ENCODE data around the gene ITIH3.

The ITIH3 gene

GRCh38 chr3:52793702-52794611 lies 639 bp upstream of the ITIH3 start:
- ChIA-PET CTCF (interaction anchor here (2.5 kb wide), 1 partner anchor 27 kb away, joined by 10 read pairs; no protein-coding TSS in a partner anchor), POLR2A (interaction anchor here (0.8 to 1.6 kb wide), 2 partner anchors 15 to 23 kb away, joined by 3 to 8 read pairs; partner anchors contain the start of gene NEK4)
- TF ChIP-seq L3MBTL2 (conservative IDR thresholded peaks at IDR 0.05) (no peak), TARDBP (IDR thresholded peaks at IDR 0.05) (no peak), BHLHE40 (IDR thresholded peaks at IDR 0.05; ENCODE audit: borderline replicate concordance) (no peak), LEF1 (IDR thresholded peaks at IDR 0.05; ENCODE audit: borderline replicate concordance) (no peak), SUZ12 (IDR thresholded peaks at IDR 0.05) (no peak), CTBP1 (IDR thresholded peaks at IDR 0.05; ENCODE audit: borderline replicate concordance) (no peak), ELF4 (IDR thresholded peaks at IDR 0.05) (no peak), SP1 (IDR thresholded peaks at IDR 0.05) (no peak), FOXA1 (IDR thresholded peaks at IDR 0.05) (no peak), NFRKB (IDR thresholded peaks at IDR 0.05) (no peak), ZNF384 (IDR thresholded peaks at IDR 0.05) (no peak), FOXK2 (IDR thresholded peaks at IDR 0.05) (no peak), FOXM1 (IDR thresholded peaks at IDR 0.05; ENCODE audit: borderline replicate concordance) (no peak), HDGF (IDR thresholded peaks at IDR 0.05; ENCODE audit: borderline replicate concordance) (no peak), ARNT (IDR thresholded peaks at IDR 0.05) (no peak)
- TF ChIP-seq, protein P1, sequence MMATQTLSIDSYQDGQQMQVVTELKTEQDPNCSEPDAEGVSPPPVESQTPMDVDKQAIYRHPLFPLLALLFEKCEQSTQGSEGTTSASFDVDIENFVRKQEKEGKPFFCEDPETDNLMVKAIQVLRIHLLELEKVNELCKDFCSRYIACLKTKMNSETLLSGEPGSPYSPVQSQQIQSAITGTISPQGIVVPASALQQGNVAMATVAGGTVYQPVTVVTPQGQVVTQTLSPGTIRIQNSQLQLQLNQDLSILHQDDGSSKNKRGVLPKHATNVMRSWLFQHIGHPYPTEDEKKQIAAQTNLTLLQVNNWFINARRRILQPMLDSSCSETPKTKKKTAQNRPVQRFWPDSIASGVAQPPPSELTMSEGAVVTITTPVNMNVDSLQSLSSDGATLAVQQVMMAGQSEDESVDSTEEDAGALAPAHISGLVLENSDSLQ (IDR thresholded peaks at IDR 0.05), result no peak
- no peak for DNase-seq (ENCODE audit: extremely low spot score)

DNA sequence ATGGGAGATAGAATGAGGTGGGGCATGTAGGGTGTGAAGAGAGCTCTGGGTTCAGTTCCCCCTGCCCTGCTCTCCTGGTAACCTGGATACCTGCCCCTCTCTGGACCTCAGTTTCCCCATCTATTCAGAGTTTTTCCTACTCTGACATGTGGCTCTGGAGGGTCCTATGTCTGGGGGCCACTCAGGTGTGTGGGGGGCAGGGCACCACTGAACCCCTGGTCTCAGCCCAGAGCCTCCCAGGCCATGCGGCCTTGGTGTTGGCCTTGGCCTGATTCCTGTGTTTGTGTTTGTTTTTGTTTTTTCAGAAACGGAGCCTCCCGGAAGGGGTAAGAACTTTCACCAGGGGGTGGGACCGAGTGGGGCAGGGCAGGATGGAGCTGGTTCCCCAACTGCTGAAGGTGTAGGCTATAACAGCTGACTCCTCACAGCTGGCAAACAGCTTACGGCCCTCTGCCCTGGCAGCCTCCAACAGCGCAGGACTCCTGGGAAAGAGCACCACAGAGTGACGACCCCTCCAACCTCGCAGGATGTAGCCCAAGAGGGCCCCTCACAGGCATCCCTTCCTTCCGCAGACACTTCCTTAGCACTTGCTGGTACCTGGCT lies 803 bp downstream of the ITIH3 start:
- CTCF ChIA-PET, result no interaction called here
- no peak for DNase-seq (ENCODE audit: extremely low spot score)
- TF ChIP-seq SP1 (IDR thresholded peaks at IDR 0.05), result no peak
- TF ChIP-seq HDGF (IDR thresholded peaks at IDR 0.05; ENCODE audit: borderline replicate concordance), result no peak
- TF ChIP-seq TARDBP (IDR thresholded peaks at IDR 0.05), result no peak
- TF ChIP-seq, protein P1 (IDR thresholded peaks at IDR 0.05), result no peak
- TF ChIP-seq CTBP1 (IDR thresholded peaks at IDR 0.05; ENCODE audit: borderline replicate concordance), result no peak
- TF ChIP-seq FOXM1 (IDR thresholded peaks at IDR 0.05; ENCODE audit: borderline replicate concordance), result no peak
- TF ChIP-seq NFRKB (IDR thresholded peaks at IDR 0.05), result no peak
- TF ChIP-seq ZNF384 (IDR thresholded peaks at IDR 0.05), result no peak
- TF ChIP-seq ELF4 (IDR thresholded peaks at IDR 0.05), result no peak
- TF ChIP-seq FOXK2 (IDR thresholded peaks at IDR 0.05), result no peak
- TF ChIP-seq L3MBTL2 (conservative IDR thresholded peaks at IDR 0.05), result no peak
- TF ChIP-seq SUZ12 (IDR thresholded peaks at IDR 0.05), result no peak
- TF ChIP-seq ARNT (IDR thresholded peaks at IDR 0.05), result no peak
- no peak for TF ChIP-seq BHLHE40 (IDR thresholded peaks at IDR 0.05; ENCODE audit: borderline replicate concordance)
- no peak for TF ChIP-seq FOXA1 (IDR thresholded peaks at IDR 0.05)
- POLR2A ChIA-PET, result interaction anchor here (0.6 kb wide), 1 partner anchor 24 kb away, joined by 3 read pairs; the partner anchor contains the start of gene NEK4

GRCh38 chr3:52796411-52796810 lies 1.8 kb downstream of the ITIH3 start:
- no peak for DNase-seq (ENCODE audit: extremely low spot score)
- TF ChIP-seq FOXM1 (IDR thresholded peaks at IDR 0.05; ENCODE audit: borderline replicate concordance) (no peak), L3MBTL2 (conservative IDR thresholded peaks at IDR 0.05) (no peak), NFRKB (IDR thresholded peaks at IDR 0.05) (no peak), ZNF384 (IDR thresholded peaks at IDR 0.05) (no peak), BHLHE40 (IDR thresholded peaks at IDR 0.05; ENCODE audit: borderline replicate concordance) (no peak), SP1 (IDR thresholded peaks at IDR 0.05) (no peak), TARDBP (IDR thresholded peaks at IDR 0.05) (no peak), FOXK2 (IDR thresholded peaks at IDR 0.05) (no peak), HDGF (IDR thresholded peaks at IDR 0.05; ENCODE audit: borderline replicate concordance) (no peak), SUZ12 (IDR thresholded peaks at IDR 0.05) (no peak), FOXA1 (IDR thresholded peaks at IDR 0.05) (no peak)
- CTCF ChIA-PET, result no interaction called here
- POLR2A ChIA-PET, result no interaction called here

GRCh38 chr3:52798376-52798977 lies 3.9 kb downstream of the ITIH3 start:
- ChIA-PET POLR2A (interaction anchor here (1.2 to 1.6 kb wide), 2 partner anchors 18 to 28 kb away, joined by 3 to 12 read pairs; partner anchors contain the start of gene NEK4), CTCF (interaction anchor here (0.8 to 1.2 kb wide), 9 partner anchors 8 to 393 kb away, joined by 3 to 5 read pairs (median 4); no protein-coding TSS in a partner anchor)
- no peak for TF ChIP-seq LEF1 (IDR thresholded peaks at IDR 0.05; ENCODE audit: borderline replicate concordance)
- no peak for TF ChIP-seq TARDBP (IDR thresholded peaks at IDR 0.05)
- no peak for TF ChIP-seq ELF4 (IDR thresholded peaks at IDR 0.05)
- no peak for TF ChIP-seq NFRKB (IDR thresholded peaks at IDR 0.05)
- TF ChIP-seq HDGF (IDR thresholded peaks at IDR 0.05; ENCODE audit: borderline replicate concordance), result no peak
- TF ChIP-seq CTBP1 (IDR thresholded peaks at IDR 0.05; ENCODE audit: borderline replicate concordance), result no peak
- no peak for TF ChIP-seq ARNT (IDR thresholded peaks at IDR 0.05)
- TF ChIP-seq, protein P1 (IDR thresholded peaks at IDR 0.05), result no peak
- TF ChIP-seq FOXA1 (IDR thresholded peaks at IDR 0.05), result no peak
- TF ChIP-seq L3MBTL2 (conservative IDR thresholded peaks at IDR 0.05), result no peak
- TF ChIP-seq FOXM1 (IDR thresholded peaks at IDR 0.05; ENCODE audit: borderline replicate concordance), result no peak
- TF ChIP-seq BHLHE40 (IDR thresholded peaks at IDR 0.05; ENCODE audit: borderline replicate concordance), result no peak
- TF ChIP-seq SUZ12 (IDR thresholded peaks at IDR 0.05), result no peak
- no peak for TF ChIP-seq FOXK2 (IDR thresholded peaks at IDR 0.05)
- TF ChIP-seq ZNF384 (IDR thresholded peaks at IDR 0.05), result no peak
- TF ChIP-seq SP1 (IDR thresholded peaks at IDR 0.05), result no peak
- no peak for DNase-seq (ENCODE audit: extremely low spot score)

Data from HEK293T (cell line).